HepG2 (cell line): Measurements from ENCODE around the gene MRPS10. TPM values are rescaled to one million over a fixed set of nuclear protein-coding genes. Genes with fewer than 3 reads are reported as not detected.

Experiments used
- ARHGAP35 ChIP-seq: sonication (generic); formaldehyde crosslinking; IDR thresholded peaks from 2 replicates; pipeline ENCODE4 v1.9.0; 2022; ENCODE audit warnings: mild to moderate bottlenecking, inconsistent platforms, moderate library complexity, missing genetic modification reagents, borderline replicate concordance
- CAMTA2 ChIP-seq: sonication (generic); formaldehyde crosslinking; IDR thresholded peaks from 2 replicates; pipeline ENCODE4 v1.4.0; 2020; ENCODE audit warnings: mild to moderate bottlenecking, missing genetic modification reagents, borderline replicate concordance
- CBX5 ChIP-seq: sonication (generic); formaldehyde crosslinking; IDR thresholded peaks from 2 replicates; pipeline ENCODE4 v1.4.0; 2020; ENCODE audit warnings: missing genetic modification reagents, borderline replicate concordance
- DNMT1 ChIP-seq: sonication (generic); formaldehyde crosslinking; IDR thresholded peaks from 2 replicates; pipeline ENCODE4 v1.5.1; 2020; ENCODE audit warnings: mild to moderate bottlenecking, missing genetic modification reagents
- FOXM1 ChIP-seq: sonication (generic); formaldehyde crosslinking; IDR thresholded peaks from 2 replicates; pipeline ENCODE4 v1.5.0; 2020; ENCODE audit warnings: missing genetic modification reagents
- HMGA1 ChIP-seq: sonication (generic); formaldehyde crosslinking; conservative IDR thresholded peaks from 2 replicates; pipeline ENCODE4 v1.4.0; 2020; ENCODE audit warnings: missing genetic modification reagents
- HNF4A ChIP-seq: sonication (generic); formaldehyde crosslinking; IDR thresholded peaks from 2 replicates; pipeline ENCODE4 v1.4.0; 2020; ENCODE audit warnings: missing genetic modification reagents
- NFRKB ChIP-seq: fragments of 450-650 bp; IDR thresholded peaks from 2 replicates; pipeline ENCODE4 v1.6.1; 2017
- SP2 ChIP-seq: sonication (generic); formaldehyde crosslinking; IDR thresholded peaks from 2 replicates; pipeline ENCODE4 v1.5.1; 2020; ENCODE audit warnings: mild to moderate bottlenecking, missing genetic modification reagents
- ZFP90 ChIP-seq: sonication (generic); formaldehyde crosslinking; IDR thresholded peaks from 2 replicates; pipeline ENCODE4 v1.8.0; 2022; ENCODE audit warnings: missing genetic modification reagents, mild to moderate bottlenecking, inconsistent platforms, borderline replicate concordance
- ZNF10 ChIP-seq: sonication (generic); formaldehyde crosslinking; IDR thresholded peaks from 2 replicates; pipeline ENCODE4 v1.4.0; 2020; ENCODE audit warnings: mild to moderate bottlenecking, low read depth, missing genetic modification reagents, borderline replicate concordance
- ZNF101 ChIP-seq: sonication (generic); formaldehyde crosslinking; IDR thresholded peaks from 2 replicates; pipeline ENCODE4 v1.4.0; 2020; ENCODE audit warnings: mild to moderate bottlenecking, low read depth, missing genetic modification reagents, borderline replicate concordance
- ZNF235 ChIP-seq: sonication (generic); formaldehyde crosslinking; IDR thresholded peaks from 2 replicates; pipeline ENCODE4 v1.8.1; 2023; ENCODE audit warnings: mild to moderate bottlenecking, missing genetic modification reagents, borderline replicate concordance
- ZNF460 ChIP-seq: sonication (generic); formaldehyde crosslinking; IDR thresholded peaks from 2 replicates; pipeline ENCODE4 v1.5.1; 2020; ENCODE audit warnings: missing genetic modification reagents, mild to moderate bottlenecking, borderline replicate concordance
- ZSCAN29 ChIP-seq: sonication (generic); formaldehyde crosslinking; conservative IDR thresholded peaks from 2 replicates; pipeline ENCODE4 v1.4.0; 2020; ENCODE audit warnings: mild to moderate bottlenecking, missing genetic modification reagents
- polyA plus RNA-seq, 8 experiments: library from polyadenylated mRNA; depleted of rRNA in 3 of 8; stranded (reverse) in 7 of 8; unstranded in 1 of 8; fragments of >200 nt; fragmentation: Illumina TruSeq in 4 of 8; extraction: Trizol in 4 of 8; gene quantifications; 2 replicates each; pipeline versions ENCODE4 v1.2.1 to v1.2.3, GENCODE V29; 2011 to 2016; ENCODE audit warnings: low read depth in 4 of 8, missing spikeins in 1 of 8, mixed read lengths in 1 of 8; ENCODE audit not compliant: insufficient read depth in 1 of 8
- total RNA-seq, 5 experiments: library from RNA; depleted of rRNA; stranded (reverse); fragments of >200 nt; fragmentation: Illumina TruSeq; extraction: Trizol; gene quantifications; 2 replicates each; pipeline ENCODE4 v1.2.3, GENCODE V29; 2016; ENCODE audit warnings: low read depth in 1 of 5
- TF ChIP-seq, protein P1 (sequence below): IDR thresholded peaks from 2 replicates; pipeline ENCODE4 v1.6.1; 2018; ENCODE audit warnings: missing genetic modification reagents
- TF ChIP-seq, protein P2 (sequence below): sonication (generic); formaldehyde crosslinking; IDR thresholded peaks from 2 replicates; pipeline ENCODE4 v1.4.0; 2020; ENCODE audit warnings: missing genetic modification reagents
- TF ChIP-seq, protein P3 (sequence below): sonication (generic); formaldehyde crosslinking; IDR thresholded peaks from 2 replicates; pipeline ENCODE4 v1.8.0; 2022; ENCODE audit warnings: mild to moderate bottlenecking, missing genetic modification reagents
- TF ChIP-seq, protein P4 (sequence below): IDR thresholded peaks from 2 replicates; pipeline ENCODE4 v1.6.1; 2016; ENCODE audit warnings: mild to moderate bottlenecking
- TF ChIP-seq, protein P5 (sequence below), 2 experiments: sonication (generic) in 1 of 2; formaldehyde crosslinking in 1 of 2; IDR thresholded peaks; 2 replicates each; pipeline versions ENCODE4 v1.4.0 to v1.6.1; 2018 to 2020; ENCODE audit warnings: missing genetic modification reagents in 2 of 2, borderline replicate concordance in 1 of 2, low read depth in 1 of 2, mild to moderate bottlenecking in 1 of 2, missing biosample characterization in 1 of 2
- TF ChIP-seq, protein P6 (sequence below): sonication (generic); formaldehyde crosslinking; IDR thresholded peaks from 2 replicates; pipeline ENCODE4 v1.4.0; 2020; ENCODE audit warnings: mild to moderate bottlenecking, missing genetic modification reagents

MRPS10 gene
- total and polyA plus RNA-seq, 2 of the 13 experiments (the other 11 are each of a cell fraction or from before 2014, with no cell fraction given), result 31.7 to 54.6 TPM

DNA sequence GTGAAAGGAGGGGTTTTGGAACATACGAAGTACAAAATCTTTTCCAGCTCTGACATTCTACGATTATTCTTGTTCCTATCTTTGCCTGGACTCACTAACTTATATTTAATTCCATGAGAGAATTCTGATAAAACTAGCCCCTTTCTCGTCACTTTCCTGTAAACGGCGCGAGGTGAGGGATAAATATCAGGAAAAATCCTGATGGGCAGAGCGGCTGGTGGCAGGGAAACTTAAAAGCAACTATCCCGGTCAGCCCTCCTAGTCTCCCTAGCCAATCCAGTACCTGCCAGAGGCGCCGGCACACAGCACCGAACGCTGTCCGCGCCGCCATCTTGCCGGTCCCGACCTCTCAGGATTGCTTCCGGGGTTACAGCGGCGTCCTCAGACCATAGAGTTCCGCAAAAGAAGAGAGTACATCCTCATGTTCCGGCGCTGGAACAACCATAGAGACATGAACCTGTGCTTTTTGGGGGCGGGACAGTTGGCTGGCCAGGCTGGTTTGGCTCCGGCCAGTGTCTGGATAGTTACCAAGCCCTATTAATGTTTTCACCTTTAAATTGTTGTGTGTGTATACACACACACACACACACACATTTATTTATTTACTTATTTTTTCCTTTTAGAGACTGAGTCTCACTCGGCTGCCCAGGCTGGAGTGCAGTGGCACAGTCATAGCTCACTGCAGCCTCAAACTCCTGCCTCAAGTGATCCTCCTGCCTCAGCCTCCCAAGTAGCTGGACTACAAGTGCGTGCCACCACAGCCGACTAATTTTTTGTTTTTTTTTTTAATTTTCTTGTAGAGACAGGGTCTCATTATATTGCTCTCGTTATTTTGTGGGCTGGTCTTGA lies at the start of gene MRPS10 (continued):
- TF ChIP-seq ZFP90 (CRISPR knock-in tag) (peak; percentile 86), ZNF10 (no peak), ZSCAN29 (CRISPR knock-in tag) (no peak), HMGA1 (CRISPR knock-in tag) (no peak), CAMTA2 (0 out of 2 replicates have a peak, but pooled peaks have one; percentile 46), ZNF101 (CRISPR knock-in tag) (no peak), CBX5 (CRISPR knock-in tag) (peak; percentile 95), FOXM1 (CRISPR knock-in tag) (no peak), SP2 (CRISPR knock-in tag) (peak; percentile 60; the same call in 1 of the 2 replicates), ZNF235 (CRISPR knock-in tag) (no peak; the same call in 1 of the 2 replicates), ZNF460 (CRISPR knock-in tag) (peak; percentile 57; the same call in 1 of the 2 replicates), NFRKB (no peak), DNMT1 (CRISPR knock-in tag) (no peak), HNF4A (peak; percentile 48; the same call in 1 of the 2 replicates), ARHGAP35 (CRISPR knock-in tag) (no peak; the same call in 1 of the 2 replicates)
- TF ChIP-seq, protein P1, sequence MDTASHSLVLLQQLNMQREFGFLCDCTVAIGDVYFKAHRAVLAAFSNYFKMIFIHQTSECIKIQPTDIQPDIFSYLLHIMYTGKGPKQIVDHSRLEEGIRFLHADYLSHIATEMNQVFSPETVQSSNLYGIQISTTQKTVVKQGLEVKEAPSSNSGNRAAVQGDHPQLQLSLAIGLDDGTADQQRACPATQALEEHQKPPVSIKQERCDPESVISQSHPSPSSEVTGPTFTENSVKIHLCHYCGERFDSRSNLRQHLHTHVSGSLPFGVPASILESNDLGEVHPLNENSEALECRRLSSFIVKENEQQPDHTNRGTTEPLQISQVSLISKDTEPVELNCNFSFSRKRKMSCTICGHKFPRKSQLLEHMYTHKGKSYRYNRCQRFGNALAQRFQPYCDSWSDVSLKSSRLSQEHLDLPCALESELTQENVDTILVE (CRISPR knock-in tag), result peak; percentile 96
- TF ChIP-seq, protein P2, sequence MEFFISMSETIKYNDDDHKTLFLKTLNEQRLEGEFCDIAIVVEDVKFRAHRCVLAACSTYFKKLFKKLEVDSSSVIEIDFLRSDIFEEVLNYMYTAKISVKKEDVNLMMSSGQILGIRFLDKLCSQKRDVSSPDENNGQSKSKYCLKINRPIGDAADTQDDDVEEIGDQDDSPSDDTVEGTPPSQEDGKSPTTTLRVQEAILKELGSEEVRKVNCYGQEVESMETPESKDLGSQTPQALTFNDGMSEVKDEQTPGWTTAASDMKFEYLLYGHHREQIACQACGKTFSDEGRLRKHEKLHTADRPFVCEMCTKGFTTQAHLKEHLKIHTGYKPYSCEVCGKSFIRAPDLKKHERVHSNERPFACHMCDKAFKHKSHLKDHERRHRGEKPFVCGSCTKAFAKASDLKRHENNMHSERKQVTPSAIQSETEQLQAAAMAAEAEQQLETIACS (CRISPR knock-in tag), result no peak
- TF ChIP-seq, protein P3, sequence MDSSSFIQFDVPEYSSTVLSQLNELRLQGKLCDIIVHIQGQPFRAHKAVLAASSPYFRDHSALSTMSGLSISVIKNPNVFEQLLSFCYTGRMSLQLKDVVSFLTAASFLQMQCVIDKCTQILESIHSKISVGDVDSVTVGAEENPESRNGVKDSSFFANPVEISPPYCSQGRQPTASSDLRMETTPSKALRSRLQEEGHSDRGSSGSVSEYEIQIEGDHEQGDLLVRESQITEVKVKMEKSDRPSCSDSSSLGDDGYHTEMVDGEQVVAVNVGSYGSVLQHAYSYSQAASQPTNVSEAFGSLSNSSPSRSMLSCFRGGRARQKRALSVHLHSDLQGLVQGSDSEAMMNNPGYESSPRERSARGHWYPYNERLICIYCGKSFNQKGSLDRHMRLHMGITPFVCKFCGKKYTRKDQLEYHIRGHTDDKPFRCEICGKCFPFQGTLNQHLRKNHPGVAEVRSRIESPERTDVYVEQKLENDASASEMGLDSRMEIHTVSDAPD (CRISPR knock-in tag), result no peak
- TF ChIP-seq, protein P4, sequence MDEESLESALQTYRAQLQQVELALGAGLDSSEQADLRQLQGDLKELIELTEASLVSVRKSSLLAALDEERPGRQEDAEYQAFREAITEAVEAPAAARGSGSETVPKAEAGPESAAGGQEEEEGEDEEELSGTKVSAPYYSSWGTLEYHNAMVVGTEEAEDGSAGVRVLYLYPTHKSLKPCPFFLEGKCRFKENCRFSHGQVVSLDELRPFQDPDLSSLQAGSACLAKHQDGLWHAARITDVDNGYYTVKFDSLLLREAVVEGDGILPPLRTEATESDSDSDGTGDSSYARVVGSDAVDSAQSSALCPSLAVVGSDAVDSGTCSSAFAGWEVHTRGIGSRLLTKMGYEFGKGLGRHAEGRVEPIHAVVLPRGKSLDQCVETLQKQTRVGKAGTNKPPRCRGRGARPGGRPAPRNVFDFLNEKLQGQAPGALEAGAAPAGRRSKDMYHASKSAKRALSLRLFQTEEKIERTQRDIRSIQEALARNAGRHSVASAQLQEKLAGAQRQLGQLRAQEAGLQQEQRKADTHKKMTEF, result peak; percentile 93
- TF ChIP-seq, protein P5, sequence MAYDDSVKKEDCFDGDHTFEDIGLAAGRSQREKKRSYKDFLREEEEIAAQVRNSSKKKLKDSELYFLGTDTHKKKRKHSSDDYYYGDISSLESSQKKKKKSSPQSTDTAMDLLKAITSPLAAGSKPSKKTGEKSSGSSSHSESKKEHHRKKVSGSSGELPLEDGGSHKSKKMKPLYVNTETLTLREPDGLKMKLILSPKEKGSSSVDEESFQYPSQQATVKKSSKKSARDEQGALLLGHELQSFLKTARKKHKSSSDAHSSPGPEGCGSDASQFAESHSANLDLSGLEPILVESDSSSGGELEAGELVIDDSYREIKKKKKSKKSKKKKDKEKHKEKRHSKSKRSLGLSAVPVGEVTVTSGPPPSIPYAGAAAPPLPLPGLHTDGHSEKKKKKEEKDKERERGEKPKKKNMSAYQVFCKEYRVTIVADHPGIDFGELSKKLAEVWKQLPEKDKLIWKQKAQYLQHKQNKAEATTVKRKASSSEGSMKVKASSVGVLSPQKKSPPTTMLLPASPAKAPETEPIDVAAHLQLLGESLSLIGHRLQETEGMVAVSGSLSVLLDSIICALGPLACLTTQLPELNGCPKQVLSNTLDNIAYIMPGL (CRISPR knock-in tag; IDR thresholded peaks at IDR 0.05; ENCODE audit: borderline replicate concordance in 1 of 2, low read depth in 1 of 2), result peak; percentile 87 to 91
- TF ChIP-seq, protein P6, sequence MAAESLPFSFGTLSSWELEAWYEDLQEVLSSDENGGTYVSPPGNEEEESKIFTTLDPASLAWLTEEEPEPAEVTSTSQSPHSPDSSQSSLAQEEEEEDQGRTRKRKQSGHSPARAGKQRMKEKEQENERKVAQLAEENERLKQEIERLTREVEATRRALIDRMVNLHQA (CRISPR knock-in tag), result no peak
